Tongue (tissue), 3 donors: ENCODE measurements around the gene TF. TPM values are rescaled to one million over a fixed set of nuclear protein-coding genes. Genes with fewer than 3 reads are reported as not detected.

Experiments
- DNase-seq: peaks from one replicate; pipeline ENCODE4 v3.0.0-alpha.2; 2015
- small RNA-seq: library from RNA; depleted of rRNA; stranded (forward); fragments of <200 nt; gene quantifications from one replicate; pipeline ENCODE3, GENCODE V24; 2014; ENCODE audit warnings: low replicate concordance
- total RNA-seq: library from RNA; depleted of rRNA; stranded (reverse); fragments of >200 nt; gene quantifications from one replicate; pipeline ENCODE4 v1.2.3, GENCODE V29; 2014

TF gene
- total RNA-seq, 1 donor from 2014 or later, result 26.7 TPM

DNA sequence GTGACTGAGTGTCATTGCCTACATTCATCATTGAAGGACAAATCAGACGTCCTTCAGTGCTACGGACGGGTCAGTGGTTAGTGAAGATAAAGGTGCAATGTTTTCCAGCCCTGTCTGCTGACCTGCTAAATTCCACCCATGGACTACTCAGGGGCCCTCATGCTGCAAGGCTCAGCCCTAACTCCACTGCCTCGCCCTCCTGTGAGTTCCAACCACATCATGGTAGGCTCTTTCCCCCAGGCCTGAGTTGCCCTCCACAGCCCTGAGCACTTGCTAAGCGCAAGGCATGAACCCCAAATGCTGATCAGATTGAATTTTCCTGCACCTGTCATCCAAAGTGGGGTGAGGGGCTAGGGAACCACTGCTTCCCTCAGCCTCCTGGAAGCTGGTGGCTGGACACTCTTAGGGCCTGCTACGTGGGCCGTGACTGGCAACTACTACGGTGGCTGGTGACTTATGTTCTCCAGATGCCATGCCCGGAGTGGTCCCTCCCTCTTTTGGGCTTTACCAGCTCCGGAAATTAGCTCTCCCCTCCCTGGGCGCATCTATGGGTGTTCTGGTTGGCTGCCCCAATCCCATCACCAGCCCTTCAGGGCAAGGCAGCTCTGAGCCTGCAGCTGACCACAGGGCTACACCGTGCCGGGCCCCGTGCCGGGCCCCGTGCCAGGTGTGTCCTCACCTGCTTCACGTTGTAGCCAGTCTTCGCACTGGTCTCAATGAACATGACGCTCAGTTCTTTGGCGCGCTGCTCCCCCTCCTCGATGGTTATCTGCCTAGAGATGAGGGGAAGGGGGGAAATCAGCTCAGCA is 91.5 kb downstream of the TF start:
- DNase-seq, result no peak

GRCh38 chr3:133838296-133838789 is 92.2 kb downstream of the TF start:
- DNase-seq, result no peak

- no peak for DNase-seq
Observed at GRCh38 chr3:133838916-133839800, 93.0 kb downstream of the TF start.

DNA sequence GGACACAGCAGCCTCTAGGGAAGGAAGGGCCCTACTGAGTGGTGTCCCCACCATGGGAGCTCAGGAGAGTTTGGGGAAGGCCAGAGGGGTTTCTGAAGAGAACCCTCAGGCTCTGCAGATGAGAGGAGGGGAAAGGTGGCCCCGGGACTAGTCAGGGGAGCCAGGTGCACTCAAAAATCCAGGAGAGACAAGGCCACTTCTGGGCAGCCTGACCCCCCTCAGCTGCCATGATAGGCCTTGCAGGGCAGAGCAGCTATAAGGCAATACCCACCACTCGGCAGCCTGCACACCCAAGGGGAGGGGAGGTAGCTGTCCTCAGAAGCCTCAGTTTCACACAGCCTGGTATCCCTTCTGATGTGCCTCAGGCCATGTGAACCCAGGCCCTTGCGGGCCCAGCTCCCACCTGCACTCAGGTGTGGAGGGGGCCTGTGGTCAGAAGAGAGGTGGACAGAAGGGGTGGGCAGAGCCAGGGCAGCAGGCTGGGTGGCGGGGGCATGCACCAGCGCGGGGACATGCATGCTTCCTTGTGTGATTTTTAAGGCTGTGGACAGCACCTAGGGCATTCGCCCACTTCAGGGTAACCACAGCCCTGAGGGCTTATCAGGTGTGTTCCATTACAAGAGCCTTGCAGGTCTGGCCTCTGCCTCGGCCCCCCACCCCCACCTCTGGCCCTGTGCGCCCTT is 94.0 kb downstream of the TF start:
- no peak for DNase-seq

GRCh38 chr3:133840767-133841166 is 94.6 kb downstream of the TF start:
- DNase-seq, result no peak

GRCh38 chr3:133841196-133841595 is 95.0 kb downstream of the TF start:
- no peak for DNase-seq

GRCh38 chr3:133842158-133842557 is 96.0 kb downstream of the TF start:
- DNase-seq, result no peak

- no peak for DNase-seq
Observed at GRCh38 chr3:133843634-133844033, 97.4 kb downstream of the TF start.

- no peak for DNase-seq
Observed at GRCh38 chr3:133845127-133845526, 98.9 kb downstream of the TF start.

Small RNA genes lying within 50 kb of the gene (small RNA-seq; reads per million reads assigned to genes)
- gene RNA5SP140, result not detected

Other genes with a start within 250 kb of the TF start
- 177 TPM for gene CDV3, start 172.7 kb upstream of the TF start, total RNA-seq
- gene TOPBP1, start 84.5 kb upstream of the TF start, total RNA-seq, result 48.6 TPM
- 37.3 TPM for gene SRPRB, start 59.4 kb downstream of the TF start, total RNA-seq
- 5.8 TPM for gene RAB6B, start 149.5 kb downstream of the TF start, total RNA-seq